A549 treated with Hydrocortisone at 1 μM for 4 hours (cell line): ENCODE data around the gene PPIG. TPM values are rescaled to one million over a fixed set of nuclear protein-coding genes. Genes with fewer than 3 reads are reported as not detected.

Experiments used
- total RNA-seq: library from RNA; stranded (reverse); fragments of 200-300 nt; extraction: Qiagen RNA extraction; gene quantifications from 5 replicates; pipeline ENCODE4 v1.2.3, GENCODE V29; 2022

PPIG gene
- 29.2 to 54.8 TPM (median 37.4 TPM) in 5 replicates for total RNA-seq

DNA sequence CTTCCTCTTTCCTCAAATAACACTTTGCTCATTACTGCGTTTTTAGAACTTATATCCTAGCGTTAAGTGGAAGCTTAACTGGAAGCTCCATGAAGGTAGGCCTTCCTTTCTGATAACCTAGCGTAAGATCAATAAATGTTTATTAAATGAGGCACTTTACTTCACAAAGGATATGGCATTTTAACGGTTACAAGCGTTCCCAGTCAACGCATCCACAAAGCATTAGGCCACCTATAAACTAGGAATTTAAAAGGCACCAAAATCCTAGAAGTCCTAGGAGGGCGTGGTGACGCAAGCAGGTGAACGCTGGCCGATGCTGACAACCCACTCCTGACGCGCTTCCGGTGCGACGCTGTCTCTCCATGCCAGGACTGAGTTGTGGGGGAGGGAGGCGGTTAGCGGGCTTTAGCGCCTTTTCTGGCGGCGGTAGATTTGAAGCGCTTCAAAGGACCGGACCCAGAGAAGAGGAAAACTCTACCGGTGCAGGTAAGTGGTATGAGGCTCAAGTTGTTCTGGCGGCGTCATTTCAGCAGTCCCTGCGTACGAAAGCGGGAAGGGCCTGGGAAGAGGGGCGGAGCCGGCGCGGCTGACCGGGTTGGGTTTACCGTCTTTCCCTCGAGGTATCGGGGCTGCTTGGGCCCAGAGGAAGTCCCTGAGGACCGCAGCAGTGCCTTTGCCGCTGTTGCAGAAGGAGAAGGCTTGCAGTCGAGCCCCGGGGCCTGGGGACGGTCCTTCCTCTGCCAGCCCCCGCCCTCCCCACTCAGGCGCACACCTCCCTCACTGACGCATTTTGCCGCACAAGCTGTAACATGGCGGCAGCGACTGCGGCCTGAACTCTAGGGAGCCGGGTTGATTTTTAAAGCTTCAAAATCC is at the start of gene PPIG:
Gene PPIG, plus strand, starts transcription at position 347 of the 873 bp plus-strand sequence. CDS start 19,691 bp downstream, outside the sequence.

DNA sequence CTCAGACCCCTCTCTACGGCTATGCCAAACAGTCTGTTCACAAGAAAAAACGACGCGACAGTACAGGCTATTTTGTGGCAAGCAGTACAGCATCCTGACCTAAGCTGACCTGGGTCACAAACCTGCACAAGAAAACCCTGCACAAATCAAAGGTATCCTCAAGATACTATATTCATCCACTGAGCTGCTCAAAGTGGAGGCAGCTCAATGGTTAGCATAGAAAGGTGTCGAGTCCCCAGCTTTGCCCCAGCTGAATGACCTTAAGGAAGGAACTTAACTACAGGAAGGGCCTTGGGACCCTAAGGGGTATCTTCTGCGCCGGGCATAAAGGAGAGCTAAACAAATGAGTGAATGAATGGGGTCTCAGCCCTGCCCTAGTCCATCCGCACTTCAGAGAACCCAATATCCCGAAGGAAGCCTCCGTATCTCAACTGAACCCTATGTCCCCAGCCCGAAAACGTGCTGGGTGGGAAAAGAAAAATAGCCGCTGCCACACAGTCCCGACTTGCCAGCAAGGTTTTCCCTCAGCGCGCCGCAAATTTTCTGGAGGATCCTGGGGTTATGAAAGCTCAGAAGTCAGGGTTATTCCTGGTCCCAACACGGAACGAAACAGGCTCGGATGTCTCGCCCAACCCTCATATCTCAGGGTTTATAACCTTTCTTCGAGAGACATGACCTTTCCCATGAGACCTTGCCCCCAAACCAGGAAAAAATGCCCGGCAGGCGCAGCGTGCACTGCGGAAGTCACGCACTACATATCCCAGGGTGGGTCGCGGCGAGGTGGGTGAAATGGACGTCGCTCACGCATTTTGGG is 10.8 kb upstream of the PPIG start, which contains the start of gene FASTKD1:
Gene FASTKD1, minus strand, starts transcription at position 706 of the 814 bp plus-strand sequence. CDS start 1,836 bp downstream, outside the sequence.

Other genes starting within 250 kb of the PPIG start
- 0.01 to 0.07 TPM (median 0.02 TPM) in 3 of 5 replicates, not detected in the others for gene LRP2, start 221.8 kb upstream of the PPIG start, total RNA-seq
- gene BBS5, start 104.9 kb upstream of the PPIG start, total RNA-seq = 4.9 to 5.8 TPM (median 5.4 TPM) in 5 replicates
- gene KLHL41, start 74.6 kb upstream of the PPIG start, total RNA-seq = 0.13 to 0.31 TPM (median 0.18 TPM) in 5 replicates
- 20.4 to 24.1 TPM (median 20.9 TPM) in 5 replicates for gene FASTKD1, start 10.5 kb upstream of the PPIG start, total RNA-seq
- 0.30 to 0.44 TPM (median 0.33 TPM) in 5 replicates for gene CFAP210, start 110.1 kb downstream of the PPIG start, total RNA-seq
- 1.7 to 3.8 TPM (median 3.0 TPM) in 5 replicates for gene PHOSPHO2, start 110.1 kb downstream of the PPIG start, total RNA-seq
- gene KLHL23, start 149.5 kb downstream of the PPIG start, total RNA-seq = 4.3 to 10.7 TPM (median 7.2 TPM) in 5 replicates
- 123 to 175 TPM (median 135 TPM) in 5 replicates for gene SSB, start 214.5 kb downstream of the PPIG start, total RNA-seq
- 67.1 to 80.3 TPM (median 72.5 TPM) in 5 replicates for gene METTL5, start 240.6 kb downstream of the PPIG start, total RNA-seq
- gene UBR3, start 243.1 kb downstream of the PPIG start, total RNA-seq = 8.0 to 11.8 TPM (median 9.3 TPM) in 5 replicates